SH-SY5Y (cell line): ENCODE data around the gene DGLUCY.

Source experiments
- GATA2 ChIP-seq: IDR thresholded peaks from 2 replicates; pipeline ENCODE4 v1.6.1; 2011; ENCODE audit warnings: mild to moderate bottlenecking, low read depth, low read length
- GATA3 ChIP-seq: IDR thresholded peaks from 2 replicates; pipeline ENCODE4 v1.6.1; 2011; ENCODE audit warnings: low read depth, mild to moderate bottlenecking, low read length, moderate library complexity

The DGLUCY gene

GRCh38 chr14:91145391-91146160 lies 31.7 kb downstream of the DGLUCY start:
- TF ChIP-seq GATA2 (no peak), GATA3 (no peak)

GRCh38 chr14:91146661-91147060 lies 32.8 kb downstream of the DGLUCY start:
- TF ChIP-seq GATA2: no peak
- TF ChIP-seq GATA3: no peak

GRCh38 chr14:91149462-91149861 lies 35.6 kb downstream of the DGLUCY start:
- no peak for TF ChIP-seq GATA2
- no peak for TF ChIP-seq GATA3

DNA sequence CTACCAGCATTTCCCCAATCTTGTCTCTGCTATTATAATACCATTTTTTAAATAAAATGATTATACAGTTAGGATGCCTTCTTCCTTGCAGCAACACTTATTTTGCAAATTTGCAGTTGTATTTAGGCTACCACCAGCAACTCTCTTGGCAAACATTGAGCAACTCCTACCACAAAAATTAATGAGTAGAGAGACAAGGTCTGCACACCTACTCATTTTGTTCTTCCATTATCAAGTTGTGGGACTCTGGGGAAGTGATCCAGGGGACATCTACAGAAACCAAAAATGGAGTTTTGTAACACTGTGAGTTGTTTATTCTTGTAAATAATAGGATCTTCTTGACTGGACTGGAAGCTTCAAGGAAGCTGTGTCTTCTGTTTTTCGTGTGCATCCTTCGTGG lies 38.6 kb downstream of the DGLUCY start:
- TF ChIP-seq GATA2 (no peak), GATA3 (no peak)

DNA sequence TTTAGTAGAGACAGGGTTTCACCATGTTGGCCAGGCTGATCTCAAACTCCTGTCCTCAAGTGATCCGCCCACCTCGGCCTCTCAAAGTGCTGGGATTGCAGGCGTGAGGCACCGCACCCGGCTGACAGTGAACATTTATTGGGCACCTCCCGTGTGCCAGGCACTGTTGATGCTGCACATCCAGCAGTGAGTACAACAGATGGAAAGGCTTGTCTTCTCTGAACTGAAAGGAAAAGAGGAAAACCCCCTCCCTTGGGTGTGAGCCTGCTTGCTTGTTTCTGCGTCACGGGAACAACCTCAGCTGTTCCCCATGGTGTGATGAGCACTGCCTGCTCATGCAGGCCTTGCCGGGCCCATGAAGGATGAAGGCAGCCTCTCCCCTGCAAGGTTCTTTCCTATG lies 39.5 kb downstream of the DGLUCY start:
- TF ChIP-seq GATA2: no peak
- TF ChIP-seq GATA3: no peak

DNA sequence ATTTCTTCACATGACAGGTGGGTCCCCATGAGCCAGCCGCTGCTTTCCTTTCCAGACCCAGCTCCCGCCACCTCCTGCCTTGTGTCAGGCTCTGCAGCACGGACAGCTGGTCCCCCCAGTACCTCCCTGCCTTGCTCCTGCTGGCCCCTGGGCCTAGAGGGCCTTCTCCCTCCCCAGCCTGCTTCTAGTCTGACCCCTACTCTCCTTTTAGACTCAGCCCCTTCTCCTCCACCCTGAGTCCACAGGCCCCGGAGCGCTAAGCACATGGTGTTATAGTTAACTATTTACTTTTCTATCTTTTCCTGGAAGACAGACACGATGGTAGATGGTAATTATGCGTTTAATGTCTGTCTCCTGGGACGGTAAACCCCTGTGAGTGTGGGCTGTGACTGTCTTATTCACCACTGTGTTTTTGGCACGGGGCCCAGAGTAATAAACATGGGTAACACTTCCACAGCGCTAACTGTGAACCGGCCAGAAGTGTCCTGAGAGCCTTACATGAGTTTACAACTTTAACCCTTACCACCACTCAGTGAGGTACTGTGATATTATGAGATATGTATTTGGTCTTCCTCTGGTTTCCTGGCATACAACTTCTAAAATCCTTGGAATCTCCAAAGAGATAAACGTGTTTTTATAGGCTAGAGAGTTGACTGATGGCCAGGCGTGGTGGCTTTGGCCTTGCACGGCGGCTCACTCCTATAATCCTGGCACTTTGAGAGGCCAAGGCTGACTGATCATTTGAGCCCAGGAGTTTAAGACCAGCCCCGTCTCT lies 41.2 kb downstream of the DGLUCY start:
- TF ChIP-seq GATA3: no peak
- no peak for TF ChIP-seq GATA2

- no peak for TF ChIP-seq GATA2
- no peak for TF ChIP-seq GATA3
Observed at GRCh38 chr14:91155626-91156089, 41.8 kb downstream of the DGLUCY start.

- TF ChIP-seq GATA3 (no peak), GATA2 (no peak)
Observed at GRCh38 chr14:91158091-91158790, 44.4 kb downstream of the DGLUCY start.

GRCh38 chr14:91159182-91159581 lies 45.3 kb downstream of the DGLUCY start:
- TF ChIP-seq GATA2 (no peak), GATA3 (no peak)

DNA sequence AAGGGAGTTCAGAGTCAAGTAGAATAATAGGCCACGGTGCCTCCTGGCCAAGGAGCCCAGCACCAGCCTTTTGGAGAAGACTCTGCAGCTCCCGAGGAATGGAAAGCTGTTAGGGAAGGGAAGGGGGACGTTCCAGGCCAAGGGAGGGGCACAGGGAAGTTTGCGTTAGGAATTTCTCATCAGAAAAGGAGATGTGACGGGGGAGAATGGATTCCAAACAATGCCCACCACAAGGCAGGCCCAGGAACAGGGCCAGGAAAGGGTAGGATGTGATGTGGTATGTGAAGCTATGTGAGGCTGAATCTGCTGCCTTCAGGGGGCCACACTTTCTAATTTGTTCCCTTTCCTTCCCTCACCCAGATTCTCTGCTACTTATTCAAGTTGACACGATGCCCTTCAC lies 46.0 kb downstream of the DGLUCY start:
- no peak for TF ChIP-seq GATA2

DNA sequence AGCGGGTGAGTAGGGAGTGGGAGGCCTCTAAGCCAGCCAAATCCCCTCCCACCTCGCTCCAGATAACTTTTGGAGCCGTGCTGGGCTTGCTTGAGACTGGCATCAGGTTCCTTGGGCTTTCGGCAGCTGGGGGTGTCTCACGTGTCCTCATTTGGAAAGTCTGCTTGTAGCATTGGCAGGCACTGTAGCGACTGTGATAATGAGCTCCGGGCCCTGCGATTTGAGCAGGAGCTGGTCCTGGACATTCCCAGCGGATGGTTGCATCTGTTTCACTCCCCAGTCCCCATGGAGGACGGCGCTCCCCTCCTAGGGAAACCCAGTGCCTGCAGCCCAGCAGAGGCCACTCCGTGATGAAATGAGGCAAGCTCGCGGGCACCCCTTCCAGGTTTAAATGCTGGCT lies 49.4 kb downstream of the DGLUCY start:
- TF ChIP-seq GATA3 (no peak), GATA2 (no peak)

DNA sequence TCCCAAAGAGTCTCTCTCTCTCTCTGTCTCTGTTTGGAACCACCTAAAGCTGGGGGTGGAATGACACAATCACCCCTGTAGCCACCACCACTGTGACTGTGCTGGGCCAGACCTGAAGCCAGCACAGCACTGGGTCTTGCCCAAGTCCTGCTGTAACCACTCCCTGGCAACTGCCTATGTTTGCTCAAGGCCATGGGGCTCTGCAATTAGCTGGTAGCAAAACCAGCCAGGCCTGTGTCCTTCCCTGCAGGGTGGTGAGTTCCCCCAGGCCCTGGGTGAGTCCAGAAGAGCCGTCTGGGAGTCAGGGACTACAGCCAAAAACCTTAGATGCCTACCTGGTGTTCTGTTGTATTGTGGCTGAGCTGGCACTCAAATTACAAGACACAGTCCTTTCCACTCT lies 50.8 kb downstream of the DGLUCY start:
- TF ChIP-seq GATA2 (no peak), GATA3 (no peak)

DNA sequence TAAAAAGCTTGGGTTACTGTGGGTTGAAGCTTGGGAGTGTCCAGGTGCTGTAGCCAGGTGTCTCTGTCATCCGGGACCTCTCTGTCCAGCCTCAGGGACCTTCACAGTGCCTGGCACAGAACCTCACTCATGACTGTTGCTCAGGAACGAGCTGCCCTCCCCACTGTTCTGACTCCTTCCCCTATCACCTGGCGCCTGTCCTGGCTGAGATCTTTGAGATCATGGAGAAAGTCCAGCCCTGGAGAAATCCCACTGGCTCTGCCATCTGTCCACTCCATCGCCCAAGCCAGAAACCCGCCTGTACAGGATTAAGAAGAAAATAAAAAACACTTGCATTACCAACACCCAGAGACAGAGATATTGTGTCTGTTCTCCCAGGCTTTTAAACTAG lies 53.5 kb downstream of the DGLUCY start:
- TF ChIP-seq GATA2: no peak
- no peak for TF ChIP-seq GATA3

- no peak for TF ChIP-seq GATA2
- TF ChIP-seq GATA3: no peak
Observed at GRCh38 chr14:91169951-91170350, 56.1 kb downstream of the DGLUCY start.

DNA sequence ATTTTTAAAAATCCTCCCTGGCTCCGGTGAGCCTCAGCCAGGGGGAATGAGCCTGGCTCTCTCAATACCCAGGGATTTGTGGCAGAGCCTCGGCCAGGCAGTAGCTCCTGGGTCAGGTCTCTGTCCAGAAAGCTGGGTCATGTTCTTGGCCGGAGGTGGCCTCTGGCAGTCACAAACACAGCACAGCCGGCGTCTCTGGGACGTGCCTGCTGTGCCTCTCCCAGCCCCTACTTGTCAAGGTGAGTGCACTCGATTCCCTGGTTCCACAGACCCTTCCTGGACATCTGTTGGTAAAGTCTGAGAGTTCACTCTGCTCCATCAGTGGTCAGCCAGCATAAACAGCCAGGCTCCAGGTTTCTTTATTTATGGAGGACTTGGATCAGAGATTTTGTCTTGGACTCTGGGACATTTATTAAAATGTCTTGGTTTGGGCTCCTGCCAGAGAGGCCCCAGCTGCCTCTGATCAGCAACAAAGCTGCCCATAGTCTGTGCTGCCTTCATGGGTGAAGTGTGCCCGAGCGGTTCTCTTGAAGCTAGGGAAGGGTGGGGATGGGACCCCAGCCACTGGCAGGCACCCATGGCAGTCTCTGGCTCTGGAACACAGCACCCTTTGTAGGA lies 56.7 kb downstream of the DGLUCY start:
- TF ChIP-seq GATA3: no peak
- no peak for TF ChIP-seq GATA2
